GM12873 (cell line): ENCODE data around the gene TAF1A.

Experiments
- TF ChIP-seq, protein P1 (sequence below): IDR thresholded peaks from 2 replicates; pipeline ENCODE4 v1.5.1; 2012; ENCODE audit warnings: low read depth, mild to moderate bottlenecking, moderate library complexity, low read length, control low read depth; ENCODE audit not compliant: insufficient read depth; ENCODE audit errors: missing control alignments

Gene TAF1A

DNA sequence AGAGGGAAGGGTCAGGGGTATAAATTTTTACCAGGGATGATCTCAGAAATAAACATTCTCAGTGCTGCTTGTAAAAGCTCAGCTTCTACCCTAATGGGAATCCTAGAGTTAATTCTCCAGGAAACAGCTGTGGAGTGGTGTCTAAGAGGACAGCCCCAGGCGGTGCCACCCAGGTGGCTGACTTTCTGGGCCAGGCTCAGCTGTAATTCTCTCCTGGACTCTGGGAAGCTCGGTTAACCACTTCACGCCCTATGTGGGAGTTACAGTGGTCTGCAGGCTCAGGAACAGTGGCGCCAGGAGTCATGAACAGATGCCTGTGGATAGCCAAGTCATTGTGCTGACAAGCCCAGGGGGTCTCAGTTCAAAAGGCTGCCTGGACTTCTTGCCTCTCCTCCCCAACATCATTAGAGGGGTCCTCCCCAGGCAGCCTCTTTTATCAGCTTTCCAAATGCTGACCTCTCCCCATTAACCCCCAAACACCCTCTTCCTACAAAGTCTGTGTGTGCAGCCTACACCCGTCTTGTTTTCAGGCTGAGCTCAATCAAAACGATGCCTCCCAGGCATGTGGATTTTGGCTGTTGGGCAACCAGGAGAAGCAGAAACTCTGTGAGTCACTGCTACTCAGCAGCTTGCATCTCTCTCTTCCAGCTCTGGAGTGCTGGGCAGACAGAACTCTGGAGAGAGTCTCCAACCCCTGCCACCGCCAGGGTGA, 43.0 kb downstream of the TAF1A start:
- TF ChIP-seq, protein P1, sequence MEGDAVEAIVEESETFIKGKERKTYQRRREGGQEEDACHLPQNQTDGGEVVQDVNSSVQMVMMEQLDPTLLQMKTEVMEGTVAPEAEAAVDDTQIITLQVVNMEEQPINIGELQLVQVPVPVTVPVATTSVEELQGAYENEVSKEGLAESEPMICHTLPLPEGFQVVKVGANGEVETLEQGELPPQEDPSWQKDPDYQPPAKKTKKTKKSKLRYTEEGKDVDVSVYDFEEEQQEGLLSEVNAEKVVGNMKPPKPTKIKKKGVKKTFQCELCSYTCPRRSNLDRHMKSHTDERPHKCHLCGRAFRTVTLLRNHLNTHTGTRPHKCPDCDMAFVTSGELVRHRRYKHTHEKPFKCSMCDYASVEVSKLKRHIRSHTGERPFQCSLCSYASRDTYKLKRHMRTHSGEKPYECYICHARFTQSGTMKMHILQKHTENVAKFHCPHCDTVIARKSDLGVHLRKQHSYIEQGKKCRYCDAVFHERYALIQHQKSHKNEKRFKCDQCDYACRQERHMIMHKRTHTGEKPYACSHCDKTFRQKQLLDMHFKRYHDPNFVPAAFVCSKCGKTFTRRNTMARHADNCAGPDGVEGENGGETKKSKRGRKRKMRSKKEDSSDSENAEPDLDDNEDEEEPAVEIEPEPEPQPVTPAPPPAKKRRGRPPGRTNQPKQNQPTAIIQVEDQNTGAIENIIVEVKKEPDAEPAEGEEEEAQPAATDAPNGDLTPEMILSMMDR, result no peak

DNA sequence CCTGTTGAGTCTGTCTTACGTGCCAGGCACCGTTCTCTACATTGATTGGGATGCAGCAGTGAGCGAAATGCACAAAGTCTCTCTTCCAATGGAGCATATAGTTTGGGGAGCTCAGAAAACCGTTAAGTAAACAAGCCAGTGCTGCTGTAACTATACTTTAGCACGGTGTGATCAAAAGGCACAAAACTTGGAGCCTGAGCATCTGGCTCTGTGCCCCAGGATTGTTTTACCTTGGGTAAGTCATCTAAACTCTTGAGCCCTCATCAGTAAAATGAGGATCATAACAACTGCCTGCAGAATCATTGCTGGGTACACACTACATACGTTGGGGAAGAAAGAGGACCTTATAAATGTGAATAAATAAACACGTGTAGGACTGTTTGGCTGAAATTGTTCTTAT, 43.6 kb downstream of the TAF1A start:
- TF ChIP-seq, protein P1, result no peak

GRCh38 chr1:222543817-222544216, 45.9 kb downstream of the TAF1A start:
- TF ChIP-seq, protein P1, result no peak

- TF ChIP-seq, protein P1, result no peak
Observed at GRCh38 chr1:222540598-222540995, 49.1 kb downstream of the TAF1A start.

- TF ChIP-seq, protein P1, result no peak
Observed at GRCh38 chr1:222539951-222540597, 49.7 kb downstream of the TAF1A start.

DNA sequence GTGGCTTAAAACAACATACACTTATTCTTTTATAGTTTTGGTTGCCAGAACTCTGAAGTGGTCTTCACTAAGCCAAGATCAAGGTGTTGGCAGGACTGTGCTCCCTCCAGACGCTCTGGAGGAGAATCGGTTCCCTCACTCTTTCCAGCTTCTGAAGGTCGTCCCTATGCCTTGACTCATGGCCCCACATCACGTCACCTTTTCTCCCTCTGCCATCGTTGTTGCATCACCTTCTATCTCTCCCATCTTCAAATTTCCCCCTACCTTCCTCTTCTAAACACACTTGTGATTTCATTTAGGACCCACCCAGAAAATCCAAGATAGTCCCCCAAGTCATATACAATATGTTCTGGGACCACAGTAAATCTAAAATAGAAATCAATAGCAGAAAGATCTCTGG, 54.3 kb downstream of the TAF1A start:
- TF ChIP-seq, protein P1, result no peak

DNA sequence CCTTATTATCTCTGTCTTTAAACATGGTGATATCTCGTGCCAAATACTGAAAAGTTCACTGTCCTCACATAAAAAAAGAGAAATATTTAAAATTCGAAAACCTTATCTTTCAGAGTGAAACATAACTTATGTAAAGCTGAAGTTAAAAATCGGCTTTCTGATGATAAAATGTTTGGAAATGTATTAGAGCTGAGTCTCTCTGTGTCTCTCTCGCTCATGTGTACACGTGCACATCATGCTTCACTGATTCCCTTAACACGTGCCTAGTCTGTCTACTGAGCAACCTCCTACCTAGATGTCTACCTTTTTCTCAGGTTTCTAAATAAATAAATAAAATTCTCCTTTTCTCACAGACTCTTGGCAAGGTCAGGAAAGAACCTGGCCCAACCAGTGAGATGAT, 58.9 kb downstream of the TAF1A start:
- TF ChIP-seq, protein P1, result no peak
